Esophagus squamous epithelium (tissue), 5 donors: Measurements from ENCODE around the gene RABGAP1L. TPM values are rescaled to one million over a fixed set of nuclear protein-coding genes. Genes with fewer than 3 reads are reported as not detected.

Source experiments
- DNase-seq: peaks from one replicate; lab custom pipeline; 2025; lab: John Stamatoyannopoulos, UW
- H3K27ac ChIP-seq, 4 donors: fragments of 200-600 bp; sonication (generic); one replicate each; pipeline ENCODE4 v1.5.1; 2016 to 2019; ENCODE audit warnings: mild to moderate bottlenecking in 1 of 4
- H3K27me3 ChIP-seq, 4 donors: fragments of 200-600 bp; sonication (generic); 1 replicate in 3 of 4; 2 replicates in 1 of 4; pipeline versions ENCODE4 v1.5.1 to v1.6.0; 2017 to 2021; ENCODE audit warnings: antibody characterized with exemption in 1 of 4
- H3K36me3 ChIP-seq, 3 donors: fragments of 200-600 bp; sonication (generic); one replicate each; pipeline ENCODE4 v1.5.1; 2016 to 2019
- H3K4me1 ChIP-seq, 3 donors: fragments of 200-600 bp; sonication (generic); one replicate each; pipeline ENCODE4 v1.5.1; 2017 to 2019
- H3K4me3 ChIP-seq, 4 donors: fragments of 200-600 bp; sonication (generic); 1 replicate in 3 of 4; 2 replicates in 1 of 4; pipeline ENCODE4 v1.5.1; 2016 to 2019; ENCODE audit warnings: mild to moderate bottlenecking in 2 of 4, moderate library complexity in 1 of 4
- H3K9me3 ChIP-seq, 3 donors: fragments of 200-600 bp; sonication (generic); one replicate each; pipeline ENCODE4 v1.5.1; 2016 to 2019
- CTCF ChIP-seq, 6 experiments: fragments of 450-650 bp in 4 of 6; fragments of 200-600 bp in 2 of 6; sonication (generic) in 2 of 6; IDR thresholded peaks; one replicate each; pipeline ENCODE4 v1.5.1; 2016 to 2019; ENCODE audit warnings: antibody characterized with exemption in 6 of 6, mild to moderate bottlenecking in 4 of 6, moderate library complexity in 4 of 6
- POLR2A ChIP-seq, 4 donors: fragments of 450-650 bp; IDR thresholded peaks; one replicate each; pipeline ENCODE4 v1.6.1; 2017; ENCODE audit warnings: antibody characterized with exemption in 4 of 4, mild to moderate bottlenecking in 4 of 4, moderate library complexity in 3 of 4
- WGBS, 2 donors: methylation state at CpG; one replicate each; pipeline ENCODE4 v1.1.5; 2018; 5-methylcytosine and 5-hydroxymethylcytosine counted together
- intact Hi-C: fragments of 100-400 bp; cut with DNase I; formaldehyde crosslinking; loops from one replicate; pipeline ENCODE4 v1.15.0; 2022
- total RNA-seq, 4 donors: library from RNA; depleted of rRNA; stranded (reverse); fragments of >200 nt; gene quantifications; one replicate each; pipeline ENCODE4 v1.1.0, GENCODE V29; 2016
- donor health status: DM: yes; HTN: yes; CAD: no.

RABGAP1L gene
- total RNA-seq, 4 donors from 2014 or later, result 35.7 to 45.6 (median 41.0) TPM

GRCh38 chr1:174211486-174211885, 52.2 kb downstream of the RABGAP1L start:
- intact Hi-C loops, result no loop called here

DNA sequence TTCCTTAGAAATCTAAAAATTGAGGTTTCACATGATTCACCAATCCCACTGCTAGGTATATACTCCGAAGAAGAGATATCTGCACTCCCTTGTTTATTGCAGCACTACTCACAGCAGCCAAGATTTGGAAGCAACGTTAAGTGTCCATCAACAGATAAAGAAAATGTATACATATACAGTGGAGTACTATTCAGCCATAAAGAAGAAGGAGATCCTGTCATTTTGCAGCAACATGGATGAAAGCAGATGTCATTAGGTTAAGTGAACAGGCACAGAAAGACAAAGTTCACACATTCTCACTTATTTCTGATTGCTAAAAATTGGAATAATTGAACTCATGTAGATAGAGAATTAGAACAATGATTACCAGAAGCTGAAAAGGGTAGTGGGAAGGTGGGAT, 56.4 kb downstream of the RABGAP1L start:
- Histone ChIP-seq H3K36me3 (no peaks in the 10 kb centered on the region), H3K27ac (no peak overlapping the region), H3K9me3 (no peaks in the 10 kb centered on the region), H3K27me3 (no peaks in the 10 kb centered on the region), H3K4me3 (no peak overlapping the region), H3K4me1 (peaks cover 0 to 4% (median 0%) of the 10 kb centered on the region in 3 donors)
- intact Hi-C loops, result no loop called here
- 90 to 97% methylated on average over 2 of the region's 2 CpGs for WGBS, 2 donors
- no peak for TF ChIP-seq CTCF (IDR thresholded peaks at IDR 0.05)
- TF ChIP-seq POLR2A (IDR thresholded peaks at IDR 0.05), result no peak
- DNase-seq, result no peak

More at GRCh38 chr1:174211486-174211885, 52.2 kb downstream of the RABGAP1L start:
- Histone ChIP-seq H3K4me1 (no peaks in the 10 kb centered on the region), H3K4me3 (no peak overlapping the region), H3K27ac (no peak overlapping the region), H3K27me3 (no peaks in the 10 kb centered on the region), H3K36me3 (no peaks in the 10 kb centered on the region), H3K9me3 (peaks cover 0 to 5% (median 0%) of the 10 kb centered on the region in 3 donors)
- TF ChIP-seq POLR2A (IDR thresholded peaks at IDR 0.05) (no peak), CTCF (IDR thresholded peaks at IDR 0.05) (no peak)
- DNase-seq, result no peak

DNA sequence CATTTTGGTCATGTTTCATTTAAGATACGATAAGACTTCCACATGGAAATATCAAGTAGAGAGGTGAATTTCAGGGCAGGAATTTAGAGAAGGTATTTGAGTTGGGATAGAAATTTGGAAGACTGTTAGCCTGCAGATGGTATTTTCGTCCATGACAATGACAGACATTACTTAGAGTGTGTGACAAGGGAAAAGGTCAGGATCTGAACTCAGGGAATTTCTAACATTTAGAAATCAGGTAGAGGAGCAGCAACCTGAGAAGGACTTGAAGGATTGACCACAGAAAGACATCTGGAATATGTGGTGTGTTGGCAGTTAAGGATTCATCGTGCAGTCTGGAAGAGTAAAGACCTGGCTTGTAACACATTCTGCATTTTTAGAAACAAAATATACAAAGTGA, 57.9 kb downstream of the RABGAP1L start:
- no peak for TF ChIP-seq CTCF (IDR thresholded peaks at IDR 0.05)
- TF ChIP-seq POLR2A (IDR thresholded peaks at IDR 0.05), result no peak
- H3K27me3 ChIP-seq, result no peaks in the 10 kb centered on the region
- peaks cover 0 to 9% (median 0%) of the 10 kb centered on the region in 3 donors for H3K36me3 ChIP-seq
- peaks cover 0 to 4% (median 0%) of the 10 kb centered on the region in 3 donors for H3K4me1 ChIP-seq
- 27 to 43% methylated on average over 3 of the region's 3 CpGs for WGBS, 2 donors
- no peak overlapping the region for H3K27ac ChIP-seq
- H3K9me3 ChIP-seq, result no peaks in the 10 kb centered on the region
- H3K4me3 ChIP-seq, result no peak overlapping the region
- DNase-seq, result no peak
- intact Hi-C loops, result no loop called here

DNA sequence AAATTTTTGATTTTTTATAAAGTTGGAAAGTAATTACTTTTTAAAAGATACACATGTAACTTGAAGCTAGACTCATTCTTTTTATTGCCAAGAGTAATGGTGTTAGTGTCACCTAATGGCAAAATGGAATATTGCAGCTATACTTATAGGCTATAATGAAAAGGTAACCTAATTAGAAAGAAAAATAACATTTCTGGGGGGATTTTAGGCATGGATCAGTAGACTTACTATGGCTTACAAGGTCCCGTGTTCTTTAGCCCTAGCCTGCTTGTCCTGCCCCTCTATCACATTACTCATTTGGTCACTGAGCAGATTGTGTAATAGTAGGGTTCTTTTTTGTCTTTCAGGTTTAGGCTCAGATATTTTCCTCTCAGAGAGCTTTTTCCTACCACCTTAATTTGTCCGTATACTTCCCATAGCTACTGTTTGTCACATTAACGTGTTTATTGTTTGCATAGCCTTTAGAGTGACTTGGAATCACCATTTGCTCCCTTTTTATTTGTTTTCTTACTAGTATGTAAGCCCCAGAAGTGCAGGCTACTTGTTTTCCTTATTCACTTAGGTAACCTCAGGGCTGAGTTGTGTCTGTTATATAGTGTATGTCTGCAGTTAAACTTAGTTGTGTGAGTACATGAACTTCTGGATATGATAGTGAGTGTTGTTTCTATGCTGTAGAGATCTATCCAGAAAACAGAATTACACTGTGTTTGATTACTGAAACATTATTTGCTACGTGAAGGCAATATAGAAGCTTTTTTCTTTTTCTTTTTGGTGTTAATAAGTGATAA, 58.7 kb downstream of the RABGAP1L start:
- TF ChIP-seq CTCF (IDR thresholded peaks at IDR 0.05), result peak; percentile 30 to 81 (median 68)
- TF ChIP-seq POLR2A (IDR thresholded peaks at IDR 0.05), result no peak
- 32 to 35% methylated on average over 4 of the region's 4 CpGs for WGBS, 2 donors
- Histone ChIP-seq H3K36me3 (peaks cover 0 to 15% (median 0%) of the 10 kb centered on the region in 3 donors), H3K4me3 (no peak overlapping the region), H3K27ac (no peak overlapping the region), H3K27me3 (no peaks in the 10 kb centered on the region), H3K9me3 (no peaks in the 10 kb centered on the region), H3K4me1 (peaks cover 0 to 4% (median 0%) of the 10 kb centered on the region in 3 donors)
- intact Hi-C loops, result no loop called here
- DNase-seq, result no peak

DNA sequence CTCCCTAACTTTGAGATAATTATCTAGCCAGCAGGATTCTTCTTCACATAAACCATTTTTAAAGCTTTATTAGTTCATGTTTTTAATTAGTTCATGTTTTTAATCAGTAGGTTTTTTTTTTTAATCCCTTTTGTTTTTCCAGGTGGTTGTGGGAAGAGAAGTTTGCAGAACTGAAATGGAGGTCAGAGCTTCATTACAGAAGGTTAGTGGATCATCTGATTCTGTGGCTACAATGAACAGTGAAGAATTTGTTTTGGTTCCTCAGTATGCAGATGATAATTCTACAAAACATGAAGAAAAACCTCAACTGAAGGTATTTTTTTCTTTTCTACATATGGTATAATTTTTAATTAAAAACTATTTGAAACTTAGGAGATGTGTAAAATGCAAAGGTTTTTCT, 59.7 kb downstream of the RABGAP1L start:
- no peak for TF ChIP-seq CTCF (IDR thresholded peaks at IDR 0.05)
- intact Hi-C loops, result no loop called here
- Histone ChIP-seq H3K27ac (no peak overlapping the region), H3K36me3 (peaks cover 0 to 19% (median 0%) of the 10 kb centered on the region in 3 donors), H3K27me3 (no peaks in the 10 kb centered on the region), H3K4me3 (no peak overlapping the region), H3K9me3 (no peaks in the 10 kb centered on the region), H3K4me1 (peaks cover 0 to 4% (median 0%) of the 10 kb centered on the region in 3 donors)
- no peak for DNase-seq
